Liver (tissue), 3 donors: ENCODE results near the gene SLCO4A1.

Experiments used
- ATF3 ChIP-seq: IDR thresholded peaks from 2 replicates; pipeline ENCODE4 v1.6.1; 2016; ENCODE audit warnings: antibody characterized with exemption
- CTCF ChIP-seq: fragments of 150-350 bp; IDR thresholded peaks from 2 replicates; pipeline ENCODE4 v1.5.1; 2017; ENCODE audit warnings: improper control_type of control experiment, low read depth, low read length; ENCODE audit not compliant: missing input control
- GABPA ChIP-seq, 2 donors: IDR thresholded peaks in 1 of 2; conservative IDR thresholded peaks in 1 of 2; 2 replicates each; pipeline ENCODE4 v1.6.1; 2016; ENCODE audit warnings: antibody characterized with exemption in 2 of 2, mild to moderate bottlenecking in 1 of 2, moderate library complexity in 1 of 2
- HNF4A ChIP-seq, 2 donors: conservative IDR thresholded peaks; 2 replicates each; pipeline ENCODE4 v1.6.1; 2016; ENCODE audit warnings: antibody characterized with exemption in 2 of 2, mild to moderate bottlenecking in 2 of 2
- MAX ChIP-seq: IDR thresholded peaks from 2 replicates; pipeline ENCODE4 v1.6.1; 2016; ENCODE audit warnings: antibody characterized with exemption
- RAD21 ChIP-seq, 2 donors: IDR thresholded peaks; 2 replicates each; pipeline ENCODE4 v1.6.1; 2016; ENCODE audit warnings: antibody characterized with exemption in 2 of 2, mild to moderate bottlenecking in 2 of 2
- REST ChIP-seq: IDR thresholded peaks from 2 replicates; pipeline ENCODE4 v1.6.1; 2016; ENCODE audit warnings: antibody characterized with exemption, mild to moderate bottlenecking
- SP1 ChIP-seq: IDR thresholded peaks from 2 replicates; pipeline ENCODE4 v1.6.1; 2018; ENCODE audit warnings: antibody characterized with exemption, mild to moderate bottlenecking
- TAF1 ChIP-seq: conservative IDR thresholded peaks from 2 replicates; pipeline ENCODE4 v1.6.1; 2016; ENCODE audit warnings: antibody characterized with exemption, mild to moderate bottlenecking
- donor health status: healthy.
- donor health status: healthy.

GRCh38 chr20:62695448-62696414 lies 53.4 kb downstream of the SLCO4A1 start:
- TF ChIP-seq CTCF (no peak), SP1 (no peak), TAF1 (no peak), REST (no peak), HNF4A (conservative IDR thresholded peaks at IDR 0.05) (no peak), RAD21 (IDR thresholded peaks at IDR 0.05) (no peak), ATF3 (no peak), MAX (no peak), GABPA (IDR thresholded peaks at IDR 0.05 in 1 of 2, conservative IDR thresholded peaks at IDR 0.05 in 1 of 2) (no peak)
